Mononuclear cell (primary cell): Measurements from ENCODE around the gene SPATA33. TPM values are rescaled to one million over a fixed set of nuclear protein-coding genes. Genes with fewer than 3 reads are reported as not detected.
"Not testable (repeated sequence)": the region's sequence is repeated elsewhere in the genome, so short reads cannot be mapped to it uniquely, and the experiment has no call there.

Experiments
- H3K27me3 ChIP-seq: 2 replicates; pipeline ENCODE4 v1.6.0; 2011; ENCODE audit warnings: low read length, control low read depth; ENCODE audit not compliant: insufficient read depth
- H3K4me1 ChIP-seq: 2 replicates; pipeline ENCODE4 v1.5.1; 2011; ENCODE audit warnings: mild to moderate bottlenecking, low read length, control low read depth; ENCODE audit not compliant: insufficient read depth
- H3K4me3 ChIP-seq: 2 replicates; pipeline ENCODE4 v1.5.1; 2011; ENCODE audit warnings: mild to moderate bottlenecking, low read length, moderate library complexity
- H3K9me3 ChIP-seq: 2 replicates; pipeline ENCODE4 v1.5.1; 2011; ENCODE audit warnings: low read depth, mild to moderate bottlenecking, control low read depth, low read length
- total RNA-seq: library from RNA; depleted of rRNA; stranded (reverse); fragments of >200 nt; gene quantifications from one replicate; pipeline ENCODE4 v1.2.3, GENCODE V29; 2012

The SPATA33 gene
- total RNA-seq, 1 donor, result 1.3 TPM

DNA sequence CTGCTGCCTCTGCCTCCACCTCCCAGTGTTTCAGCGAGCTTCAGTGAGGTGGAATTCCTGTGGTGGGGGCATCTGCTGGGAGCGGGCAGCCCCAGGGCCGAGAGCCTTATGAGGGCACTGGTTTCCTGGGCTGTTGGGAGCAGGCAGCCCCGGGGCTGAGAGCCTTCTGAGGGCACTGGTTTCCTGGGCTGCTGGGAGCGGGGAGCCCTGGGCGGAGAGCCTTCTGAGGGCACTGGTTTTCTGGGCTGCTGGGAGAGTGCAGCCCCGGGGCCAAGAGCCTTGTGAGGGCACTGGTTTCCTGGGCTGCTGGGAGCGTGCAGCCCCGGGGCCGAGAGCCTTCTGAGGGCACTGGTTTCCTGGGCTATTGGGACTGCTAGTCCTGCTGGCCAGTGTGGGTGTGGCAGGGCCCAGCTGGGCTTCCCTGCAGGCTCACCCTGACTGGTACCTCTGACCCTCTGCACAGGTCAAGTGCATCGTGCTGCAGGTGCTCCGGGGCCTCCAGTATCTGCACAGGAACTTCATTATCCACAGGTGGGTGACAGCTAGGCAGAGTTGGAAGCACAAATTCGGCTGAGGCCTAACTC, 34.4 kb downstream of the SPATA33 start:
- peaks cover 20% of the 10 kb centered on the region for H3K4me1 ChIP-seq
- H3K27me3 ChIP-seq, result no peaks in the 10 kb centered on the region
- no peaks in the 10 kb centered on the region for H3K9me3 ChIP-seq
- H3K4me3 ChIP-seq, result no peak overlapping the region

DNA sequence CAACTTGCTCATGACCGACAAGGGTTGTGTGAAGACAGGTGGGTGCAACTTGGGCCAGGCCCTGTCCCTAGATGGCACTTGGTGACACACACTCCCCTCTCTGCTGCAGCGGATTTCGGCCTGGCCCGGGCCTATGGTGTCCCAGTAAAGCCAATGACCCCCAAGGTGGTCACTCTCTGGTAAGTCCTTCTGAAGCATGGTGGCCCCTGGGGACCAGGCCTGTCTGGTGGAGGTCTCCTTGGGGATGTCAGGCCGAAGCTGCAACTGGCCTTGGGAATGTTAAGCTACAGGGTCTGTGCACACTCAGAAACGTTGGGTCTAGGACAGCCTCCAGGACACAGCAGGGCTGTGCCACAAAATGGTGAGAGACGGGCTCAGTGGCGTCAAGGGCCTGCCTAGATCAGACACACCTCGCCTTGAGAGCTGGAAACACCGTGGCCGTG, 35.7 kb downstream of the SPATA33 start:
- Histone ChIP-seq H3K4me1 (peaks cover 12% of the 10 kb centered on the region), H3K9me3 (no peaks in the 10 kb centered on the region), H3K27me3 (no peaks in the 10 kb centered on the region), H3K4me3 (no peak overlapping the region)

DNA sequence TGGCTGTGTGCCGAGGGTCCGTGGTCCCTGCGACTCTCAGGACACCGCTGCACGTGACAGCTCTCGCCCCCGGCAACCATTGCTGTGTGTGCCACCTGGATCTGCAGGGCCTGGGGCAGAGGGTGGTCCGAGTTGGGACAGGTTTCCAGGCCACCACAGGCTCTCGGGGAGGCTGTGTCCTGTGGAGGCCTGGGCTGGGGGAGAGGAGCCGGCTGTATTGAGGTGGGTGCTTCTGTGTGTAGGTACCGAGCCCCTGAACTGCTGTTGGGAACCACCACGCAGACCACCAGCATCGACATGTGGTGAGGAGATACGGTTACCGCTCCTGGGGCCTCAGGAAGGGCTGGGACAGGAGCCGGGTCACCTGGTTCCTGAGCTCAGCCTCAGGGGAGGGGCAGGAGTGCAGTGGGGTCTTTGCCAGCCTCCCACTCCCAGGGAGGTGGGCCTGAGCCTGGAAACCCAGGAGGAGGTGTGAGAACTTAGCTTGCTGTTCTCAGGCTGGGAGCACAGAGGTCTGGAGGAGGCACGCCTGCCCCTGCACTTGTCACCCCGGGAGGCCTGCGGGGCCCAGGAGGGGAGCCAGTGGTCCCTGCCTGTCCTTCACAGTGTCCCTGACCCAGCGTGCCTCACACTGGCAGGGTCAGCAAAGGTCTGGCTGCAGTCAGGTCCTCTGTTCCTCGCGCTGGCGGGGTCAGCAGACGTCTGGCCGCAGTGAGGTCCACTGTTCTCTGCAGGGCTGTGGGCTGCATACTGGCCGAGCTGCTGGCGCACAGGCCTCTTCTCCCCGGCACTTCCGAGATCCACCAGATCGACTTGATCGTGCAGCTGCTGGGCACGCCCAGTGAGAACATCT, 36.5 kb downstream of the SPATA33 start:
- Histone ChIP-seq H3K4me3 (no peak overlapping the region), H3K9me3 (no peaks in the 10 kb centered on the region), H3K4me1 (peaks cover 12% of the 10 kb centered on the region), H3K27me3 (no peaks in the 10 kb centered on the region)

DNA sequence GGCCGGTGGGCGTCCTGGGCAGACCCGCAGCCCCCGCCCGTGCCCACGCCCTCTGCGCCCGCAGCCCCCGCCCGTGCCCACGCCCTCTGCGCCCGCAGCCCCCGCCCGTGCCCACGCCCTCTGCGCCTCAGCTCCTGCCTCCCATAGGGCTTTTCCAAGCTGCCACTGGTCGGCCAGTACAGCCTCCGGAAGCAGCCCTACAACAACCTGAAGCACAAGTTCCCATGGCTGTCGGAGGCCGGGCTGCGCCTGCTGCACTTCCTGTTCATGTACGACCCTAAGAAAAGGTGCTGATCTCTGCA, 37.1 kb downstream of the SPATA33 start:
- H3K27me3 ChIP-seq, H3K9me3 ChIP-seq, H3K4me3 ChIP-seq: not testable (repeated sequence)
- peaks cover 16% of the 10 kb centered on the region for H3K4me1 ChIP-seq

DNA sequence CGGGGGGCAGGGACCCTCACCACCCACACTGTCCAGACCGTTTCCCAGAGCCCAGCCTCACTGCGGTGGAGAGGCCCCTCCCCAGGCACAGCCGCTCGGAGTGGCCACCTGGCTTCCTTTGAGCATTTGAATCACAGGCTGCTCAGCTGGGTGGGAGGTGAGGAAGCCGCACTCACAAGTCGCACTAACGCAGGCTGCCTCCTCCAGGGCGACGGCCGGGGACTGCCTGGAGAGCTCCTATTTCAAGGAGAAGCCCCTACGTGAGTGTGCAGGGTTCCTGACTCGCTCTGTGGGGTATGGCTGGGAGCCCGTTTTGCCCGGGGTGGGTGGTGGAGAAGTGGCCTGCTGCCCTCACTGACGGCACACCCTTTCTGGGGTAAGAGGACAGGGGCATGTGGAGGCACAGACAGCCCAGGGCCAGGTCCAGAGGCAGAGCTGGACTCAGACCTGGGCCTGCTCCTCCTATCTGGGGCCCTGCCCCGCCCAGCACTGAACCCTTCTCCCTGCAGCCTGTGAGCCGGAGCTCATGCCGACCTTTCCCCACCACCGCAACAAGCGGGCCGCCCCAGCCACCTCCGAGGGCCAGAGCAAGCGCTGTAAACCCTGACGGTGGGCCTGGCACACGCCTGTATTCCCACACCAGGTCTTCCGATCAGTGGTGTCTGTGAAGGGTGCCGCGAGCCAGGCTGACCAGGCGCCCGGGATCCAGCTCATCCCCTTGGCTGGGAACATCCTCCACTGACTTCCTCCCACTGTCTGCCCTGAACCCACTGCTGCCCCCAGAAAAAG, 37.6 kb downstream of the SPATA33 start:
- no peaks in the 10 kb centered on the region for H3K27me3 ChIP-seq
- no peak overlapping the region for H3K4me3 ChIP-seq

DNA sequence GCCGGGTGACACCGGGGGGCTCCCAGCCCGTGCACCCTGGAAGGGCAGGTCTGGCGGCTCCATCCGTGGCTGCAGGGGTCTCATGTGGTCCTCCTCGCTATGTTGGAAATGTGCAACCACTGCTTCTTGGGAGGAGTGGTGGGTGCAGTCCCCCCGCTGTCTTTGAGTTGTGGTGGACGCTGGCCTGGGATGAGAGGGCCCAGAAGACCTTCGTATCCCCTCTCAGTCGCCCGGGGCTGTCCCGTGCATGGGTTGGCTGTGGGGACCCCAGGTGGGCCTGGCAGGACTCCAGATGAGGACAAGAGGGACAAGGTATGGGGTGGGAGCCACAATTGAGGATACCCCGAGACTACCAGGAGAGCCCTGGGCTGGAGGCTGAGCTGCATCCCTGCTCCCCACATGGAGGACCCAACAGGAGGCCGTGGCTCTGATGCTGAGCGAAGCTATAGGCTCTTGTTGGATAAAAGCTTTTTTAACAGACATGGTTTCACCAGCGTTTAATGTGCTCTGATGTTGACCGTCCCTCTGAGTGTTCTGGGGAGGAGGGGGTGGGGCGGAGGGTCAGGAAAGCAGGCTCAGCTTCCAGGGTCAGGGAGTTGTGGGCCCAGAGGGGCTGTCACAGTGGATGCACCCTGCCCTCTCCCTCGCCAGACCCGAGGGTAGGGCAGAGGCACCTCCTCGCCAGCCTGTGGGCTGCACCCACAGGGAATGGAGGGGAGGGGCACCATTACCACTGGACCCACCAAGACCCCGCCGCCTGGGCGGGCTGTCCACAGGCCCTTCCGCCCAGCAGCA, 38.4 kb downstream of the SPATA33 start:
- Histone ChIP-seq H3K4me3 (no peak overlapping the region), H3K4me1 (peaks cover 30% of the 10 kb centered on the region), H3K27me3 (no peaks in the 10 kb centered on the region), H3K9me3 (no peaks in the 10 kb centered on the region)

More for the DNA sequence above, 37.6 kb downstream of the SPATA33 start:
- H3K9me3 ChIP-seq, result no peaks in the 10 kb centered on the region
- H3K4me1 ChIP-seq, result peaks cover 22% of the 10 kb centered on the region

DNA sequence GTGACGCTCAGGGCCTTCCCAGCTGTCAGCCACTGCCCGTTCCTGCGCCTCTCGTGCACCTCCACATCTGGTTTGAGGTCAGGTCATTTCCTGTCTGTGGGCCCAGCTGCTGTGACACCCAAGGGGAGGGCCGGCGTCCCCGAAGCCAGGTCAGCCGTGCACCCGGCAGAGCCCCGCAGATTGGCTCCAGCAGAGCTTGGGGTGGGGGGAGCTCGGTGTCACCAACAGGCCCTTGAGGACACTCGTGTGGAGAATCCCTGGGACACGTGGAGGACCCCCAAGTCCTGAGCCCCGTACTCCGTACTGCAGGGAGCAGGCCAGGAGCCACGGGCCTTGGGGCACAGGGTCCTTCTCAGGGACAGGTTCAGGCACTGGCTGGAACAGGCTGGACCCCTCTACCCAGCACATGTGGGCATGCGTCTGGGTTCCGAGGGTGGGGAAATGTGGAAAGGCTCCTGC, 39.1 kb downstream of the SPATA33 start:
- Histone ChIP-seq H3K9me3 (no peaks in the 10 kb centered on the region), H3K27me3 (no peaks in the 10 kb centered on the region), H3K4me1 (peaks cover 31% of the 10 kb centered on the region), H3K4me3 (no peak overlapping the region)

DNA sequence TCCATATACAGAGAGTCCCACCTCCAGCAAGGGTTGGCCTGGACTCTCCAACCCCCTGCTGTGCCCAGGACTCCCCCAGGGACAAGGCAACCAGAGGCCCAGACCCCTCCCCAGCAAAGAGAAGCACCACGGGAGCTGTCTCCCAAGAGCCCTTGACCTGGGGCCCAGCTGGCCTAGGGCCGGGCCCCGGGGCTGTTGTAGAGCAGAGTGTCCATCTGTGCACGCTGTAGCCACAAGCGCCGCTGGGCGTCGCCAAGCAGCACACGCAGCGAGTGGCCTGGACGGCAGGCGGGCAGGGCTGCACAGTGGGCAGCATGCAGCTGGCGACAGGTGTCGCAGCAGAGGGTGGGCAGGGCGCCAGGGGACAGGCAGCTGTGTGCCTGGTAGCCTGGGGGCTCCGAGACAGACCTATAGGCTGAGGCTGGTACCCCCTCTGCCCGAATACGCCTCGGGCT, 39.6 kb downstream of the SPATA33 start:
- Histone ChIP-seq H3K4me1 (peaks cover 33% of the 10 kb centered on the region), H3K4me3 (no peak overlapping the region), H3K9me3 (no peaks in the 10 kb centered on the region), H3K27me3 (no peaks in the 10 kb centered on the region)

DNA sequence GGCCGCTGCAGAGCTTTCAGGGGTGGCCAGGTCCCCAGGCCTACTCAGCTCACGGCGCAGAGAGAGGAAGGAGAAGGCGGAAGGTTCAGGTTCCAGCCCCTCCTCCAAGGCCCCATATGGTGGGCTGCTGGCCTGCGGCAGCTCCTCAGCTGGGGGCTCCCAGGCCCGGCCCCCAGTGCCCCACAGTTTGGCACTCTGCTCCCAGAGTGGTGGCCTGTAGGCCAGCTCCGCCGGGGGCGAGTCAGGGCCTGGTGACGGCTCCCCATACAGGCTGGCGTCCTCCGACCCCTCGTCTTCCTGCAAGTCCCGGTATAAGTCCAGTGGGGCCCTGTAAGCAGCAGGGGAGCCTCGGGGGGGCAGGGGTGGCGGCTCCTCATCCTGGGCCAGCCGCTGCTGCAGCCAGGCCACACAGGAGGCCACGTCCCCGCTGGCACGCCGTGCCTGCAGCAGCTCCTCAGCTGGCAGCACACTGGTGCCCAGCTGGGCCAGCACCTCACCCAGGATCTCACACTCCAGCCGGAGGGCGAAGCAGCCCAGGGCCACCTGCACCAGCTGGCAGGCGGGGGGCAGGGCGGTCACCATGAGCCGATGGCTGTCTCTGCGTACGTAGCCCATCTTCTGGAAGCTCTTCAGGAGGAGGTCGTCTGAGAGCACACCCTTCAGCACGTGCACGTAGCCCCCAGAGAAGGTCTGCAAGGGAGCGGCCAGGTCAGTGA, 40.1 kb downstream of the SPATA33 start:
- Histone ChIP-seq H3K9me3 (no peaks in the 10 kb centered on the region), H3K4me1 (peaks cover 38% of the 10 kb centered on the region), H3K27me3 (no peaks in the 10 kb centered on the region), H3K4me3 (no peak overlapping the region)

DNA sequence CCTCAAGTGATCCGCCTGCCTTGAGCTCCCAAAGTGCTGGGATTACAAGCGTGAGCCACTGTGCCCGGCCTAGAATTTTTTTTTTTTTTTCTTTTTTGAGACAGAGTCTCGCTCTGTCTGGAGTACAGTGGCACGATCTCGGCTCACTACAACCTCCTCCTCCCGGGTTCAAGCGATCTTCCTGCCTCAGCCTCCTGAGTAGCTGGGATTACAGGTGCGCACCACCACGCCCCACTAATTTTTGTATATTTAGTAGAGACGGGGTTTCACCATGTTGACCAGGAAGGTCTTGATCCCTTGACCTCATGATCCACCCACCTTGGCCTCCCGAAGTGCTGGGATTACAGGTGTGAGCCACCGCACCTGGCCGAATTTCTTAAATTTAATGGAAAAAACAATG, 41.1 kb downstream of the SPATA33 start:
- peaks cover 38% of the 10 kb centered on the region for H3K4me1 ChIP-seq
- not testable (repeated sequence) for H3K27me3 ChIP-seq, H3K9me3 ChIP-seq, H3K4me3 ChIP-seq

DNA sequence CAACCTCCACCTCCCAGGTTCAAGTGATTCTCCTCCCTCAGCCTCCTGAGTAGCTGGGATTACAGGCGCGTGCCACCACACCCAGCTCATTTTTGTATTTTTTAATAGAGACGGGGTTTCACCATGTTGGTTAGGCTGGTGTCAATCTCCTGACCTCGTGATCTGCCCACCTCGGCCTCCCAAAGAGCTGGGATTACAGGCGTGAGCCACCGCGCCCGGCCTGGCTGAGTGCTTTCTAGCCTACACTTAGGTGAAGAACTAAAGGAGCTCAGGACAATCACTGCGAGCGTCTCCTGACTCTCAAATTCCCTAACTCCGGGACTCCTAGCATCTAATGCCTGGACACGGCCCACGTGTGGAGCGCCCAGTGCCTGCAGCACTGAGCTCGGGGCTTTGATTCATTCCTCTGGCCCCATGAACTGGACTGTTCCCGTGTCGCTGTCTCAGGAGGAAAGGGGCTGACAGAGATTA, 42.0 kb downstream of the SPATA33 start:
- peaks cover 38% of the 10 kb centered on the region for H3K4me1 ChIP-seq
- H3K27me3 ChIP-seq, H3K4me3 ChIP-seq, H3K9me3 ChIP-seq: not testable (repeated sequence)

DNA sequence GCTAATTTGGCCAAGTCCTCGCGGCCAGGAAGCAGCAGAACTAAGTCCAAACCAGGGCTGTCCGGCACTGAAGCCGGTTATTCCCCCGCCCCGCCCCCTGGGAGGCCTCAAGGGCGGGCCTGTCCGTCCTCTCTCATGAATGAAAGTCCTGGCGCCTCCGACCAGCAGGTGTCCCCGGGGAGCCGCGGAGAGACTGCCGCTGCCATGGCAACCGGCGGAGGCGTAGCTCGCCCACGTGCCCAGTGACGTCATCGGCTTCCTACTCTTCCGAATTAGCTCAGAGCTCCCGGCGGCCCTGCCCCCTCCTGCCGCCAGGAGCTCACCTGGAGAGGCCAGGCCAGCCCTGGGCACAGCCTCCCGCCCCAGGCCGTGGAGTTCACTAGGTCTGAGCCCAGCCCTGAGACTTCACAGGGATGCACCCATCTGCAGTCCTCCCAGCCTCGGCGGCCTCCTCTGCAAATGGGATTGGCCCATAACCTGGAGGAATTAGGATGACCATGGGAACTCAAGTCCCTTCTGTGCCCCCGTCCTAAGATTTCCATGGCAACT, 42.5 kb downstream of the SPATA33 start:
- no peaks in the 10 kb centered on the region for H3K27me3 ChIP-seq
- H3K9me3 ChIP-seq, result no peaks in the 10 kb centered on the region
- H3K4me3 ChIP-seq, result peak overlapping the region; percentile 52
- H3K4me1 ChIP-seq, result peaks cover 38% of the 10 kb centered on the region

DNA sequence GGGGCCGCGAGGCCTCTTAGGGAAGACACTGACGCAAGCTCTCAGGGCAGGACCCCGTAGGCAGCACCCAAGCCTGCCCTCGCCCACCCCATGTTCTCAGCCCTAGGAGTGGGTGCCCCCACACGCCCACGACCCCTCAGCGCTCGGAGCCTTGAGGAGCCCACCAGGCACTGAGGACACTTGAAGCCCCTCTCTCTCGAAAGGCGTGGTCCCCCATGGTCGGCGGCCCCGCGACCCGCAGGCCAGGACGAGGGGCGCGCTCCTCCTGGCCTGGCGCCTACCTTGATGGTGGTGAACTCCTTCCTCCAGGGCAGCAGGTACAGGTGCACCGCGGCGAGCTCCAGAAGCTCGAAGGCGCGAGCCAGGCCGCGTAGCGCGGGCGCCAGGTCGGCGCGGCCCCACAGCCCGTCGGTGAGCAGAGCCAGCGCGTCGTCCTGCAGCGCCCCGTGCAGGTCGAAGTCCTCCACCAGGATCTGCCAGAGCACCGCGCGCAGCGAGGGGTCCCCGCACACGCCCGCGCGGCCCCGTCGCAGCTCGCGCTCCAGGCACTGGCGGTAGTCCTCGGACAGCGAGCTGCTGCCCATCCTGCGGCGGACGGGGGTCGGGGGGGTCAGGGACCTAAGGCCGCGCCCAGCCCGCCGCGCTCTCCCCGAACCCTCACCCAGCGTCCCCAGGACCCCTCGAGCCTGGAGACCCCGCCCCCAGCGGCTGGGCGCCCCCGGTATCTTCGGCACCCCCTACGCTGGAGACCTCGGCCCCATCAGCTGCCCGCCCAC, 43.2 kb downstream of the SPATA33 start:
- H3K4me1 ChIP-seq, result peaks cover 39% of the 10 kb centered on the region
- peak overlapping the region; percentile 52 for H3K4me3 ChIP-seq
- no peaks in the 10 kb centered on the region for H3K9me3 ChIP-seq
- no peaks in the 10 kb centered on the region for H3K27me3 ChIP-seq
